ENCODE data around the gene SMPD3.

Gene SMPD3

GRCh38 chr16:68403177-68403576 lies 45.1 kb downstream of the SMPD3 start:
- no peak for TF ChIP-seq CTCF (IDR thresholded peaks at IDR 0.05; ENCODE audit: extremely low read depth, insufficient read depth, missing control alignments)
- in situ Hi-C loops (cut with MboI; ENCODE audit: low pct_unique_long_range_greater_than_20kb, low sequenced_read_pairs, unreplicated experiment): no loop called here
- DNase-seq (ENCODE audit: low spot score): no peak

GRCh38 chr16:68402748-68403040 lies 45.6 kb downstream of the SMPD3 start:
- no peak for TF ChIP-seq CTCF (IDR thresholded peaks at IDR 0.05; ENCODE audit: extremely low read depth, insufficient read depth, missing control alignments)
- no peak for DNase-seq (ENCODE audit: low spot score)
- in situ Hi-C loops (cut with MboI; ENCODE audit: low pct_unique_long_range_greater_than_20kb, low sequenced_read_pairs, unreplicated experiment): no loop called here

GRCh38 chr16:68401871-68402747 lies 46.2 kb downstream of the SMPD3 start:
- no peak for DNase-seq (ENCODE audit: low spot score)
- TF ChIP-seq CTCF (IDR thresholded peaks at IDR 0.05; ENCODE audit: extremely low read depth, insufficient read depth, missing control alignments): no peak
- in situ Hi-C loops (cut with MboI; ENCODE audit: low pct_unique_long_range_greater_than_20kb, low sequenced_read_pairs, unreplicated experiment): no loop called here

GRCh38 chr16:68400924-68401460 lies 47.3 kb downstream of the SMPD3 start:
- TF ChIP-seq CTCF (IDR thresholded peaks at IDR 0.05; ENCODE audit: extremely low read depth, insufficient read depth, missing control alignments): no peak
- in situ Hi-C loops (cut with MboI; ENCODE audit: low pct_unique_long_range_greater_than_20kb, low sequenced_read_pairs, unreplicated experiment): no loop called here
- no peak for DNase-seq (ENCODE audit: low spot score)

- TF ChIP-seq CTCF (IDR thresholded peaks at IDR 0.05; ENCODE audit: extremely low read depth, insufficient read depth, missing control alignments): no peak
- DNase-seq (ENCODE audit: low spot score): no peak
- in situ Hi-C loops (cut with MboI; ENCODE audit: low pct_unique_long_range_greater_than_20kb, low sequenced_read_pairs, unreplicated experiment): no loop called here
Observed at GRCh38 chr16:68400083-68400923, 48.0 kb downstream of the SMPD3 start.

GRCh38 chr16:68399456-68399855 lies 48.9 kb downstream of the SMPD3 start:
- in situ Hi-C loops (cut with MboI; ENCODE audit: low pct_unique_long_range_greater_than_20kb, low sequenced_read_pairs, unreplicated experiment): no loop called here
- TF ChIP-seq CTCF (IDR thresholded peaks at IDR 0.05; ENCODE audit: extremely low read depth, insufficient read depth, missing control alignments): no peak

More at GRCh38 chr16:68399456-68399855, 48.9 kb downstream of the SMPD3 start:
- DNase-seq (ENCODE audit: low spot score): no peak

Data from GM13977 (cell line).